ENCODE data around the gene EPM2AIP1.
A peak's percentile ranks its signal among the peaks of the same experiment; 100 is the strongest.
"Not testable (repeated sequence)": the region's sequence is repeated elsewhere in the genome, so short reads cannot be mapped to it uniquely, and the experiment has no call there.

EPM2AIP1 gene

DNA sequence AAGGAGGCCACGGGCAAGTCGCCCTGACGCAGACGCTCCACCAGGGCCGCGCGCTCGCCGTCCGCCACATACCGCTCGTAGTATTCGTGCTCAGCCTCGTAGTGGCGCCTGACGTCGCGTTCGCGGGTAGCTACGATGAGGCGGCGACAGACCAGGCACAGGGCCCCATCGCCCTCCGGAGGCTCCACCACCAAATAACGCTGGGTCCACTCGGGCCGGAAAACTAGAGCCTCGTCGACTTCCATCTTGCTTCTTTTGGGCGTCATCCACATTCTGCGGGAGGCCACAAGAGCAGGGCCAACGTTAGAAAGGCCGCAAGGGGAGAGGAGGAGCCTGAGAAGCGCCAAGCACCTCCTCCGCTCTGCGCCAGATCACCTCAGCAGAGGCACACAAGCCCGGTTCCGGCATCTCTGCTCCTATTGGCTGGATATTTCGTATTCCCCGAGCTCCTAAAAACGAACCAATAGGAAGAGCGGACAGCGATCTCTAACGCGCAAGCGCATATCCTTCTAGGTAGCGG is at the start of gene EPM2AIP1:
Gene EPM2AIP1, minus strand, starts transcription at position 326 of the 520 bp plus-strand sequence. Its CDS starts 54 bp downstream, at position 272.
- DNase-seq, result no peak

DNA sequence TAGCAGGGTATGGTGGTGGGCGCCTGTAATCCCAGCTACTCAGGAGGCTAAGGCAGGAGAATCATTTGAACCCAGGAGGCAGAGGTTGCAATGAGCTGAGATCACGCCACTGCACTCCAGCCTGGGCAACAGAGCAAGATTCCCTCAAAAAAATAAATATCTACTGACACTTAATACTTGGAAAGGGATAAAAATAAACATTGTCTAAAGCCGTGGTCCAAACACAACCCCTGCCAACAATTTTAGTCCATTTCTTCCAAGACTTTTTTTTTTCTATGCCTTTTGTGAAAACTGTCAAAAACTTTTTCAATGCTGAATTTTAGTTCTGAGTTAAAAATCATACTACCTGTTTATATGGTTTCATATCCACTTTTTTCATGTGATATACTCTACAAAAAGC is 49.8 kb upstream of the EPM2AIP1 start:
- not testable (repeated sequence) for DNase-seq

DNA sequence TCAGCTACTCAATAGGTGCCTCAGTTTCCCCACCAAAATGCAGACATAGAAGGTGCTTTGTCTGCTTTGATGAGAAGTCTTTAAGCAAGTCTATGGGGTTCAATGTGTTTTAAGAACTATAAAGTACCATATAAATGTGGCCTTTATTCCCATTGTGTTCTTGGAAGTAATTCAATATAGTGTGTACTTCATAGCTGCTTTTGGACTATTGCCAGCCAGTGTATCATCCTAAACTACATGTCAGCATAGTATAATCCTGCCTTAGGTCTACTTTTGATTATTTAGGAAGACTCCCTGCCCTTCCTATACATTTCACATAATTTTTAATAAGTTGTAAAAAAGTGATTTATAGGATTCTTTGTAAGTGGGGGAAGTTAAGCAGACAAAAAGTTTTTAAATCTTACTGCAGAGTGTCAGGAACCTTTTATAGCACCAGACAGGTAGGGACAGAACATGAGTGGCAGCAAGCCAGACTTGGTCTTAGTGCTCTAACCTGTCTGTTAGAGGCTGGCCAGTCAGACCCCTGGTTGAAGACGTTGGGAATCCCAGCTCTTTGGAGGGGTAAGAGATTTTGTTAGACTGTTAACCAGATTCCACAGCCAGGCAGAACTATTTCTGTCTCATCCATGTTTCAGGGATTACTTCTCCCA is 48.7 kb upstream of the EPM2AIP1 start:
- no peak for DNase-seq

DNA sequence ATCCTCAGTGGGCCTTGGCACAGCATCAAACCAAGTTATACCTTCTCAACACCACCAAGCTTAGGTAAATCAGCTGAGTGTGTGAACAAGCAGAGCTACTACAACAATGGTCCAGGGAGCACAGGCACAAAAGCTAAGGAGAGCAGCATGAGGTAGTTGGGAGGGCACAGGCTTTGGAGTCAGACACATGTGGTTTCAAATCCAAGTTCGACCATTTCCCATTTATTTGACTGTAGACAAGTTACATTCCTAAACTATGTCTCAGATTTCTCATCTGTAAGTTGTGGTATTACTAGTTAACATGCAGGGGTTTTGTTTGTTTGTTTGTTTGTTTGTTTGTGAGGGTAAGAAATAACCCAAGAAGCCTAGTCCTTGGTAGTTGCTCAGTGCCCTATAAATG is 47.3 kb upstream of the EPM2AIP1 start:
- no peak for DNase-seq

DNA sequence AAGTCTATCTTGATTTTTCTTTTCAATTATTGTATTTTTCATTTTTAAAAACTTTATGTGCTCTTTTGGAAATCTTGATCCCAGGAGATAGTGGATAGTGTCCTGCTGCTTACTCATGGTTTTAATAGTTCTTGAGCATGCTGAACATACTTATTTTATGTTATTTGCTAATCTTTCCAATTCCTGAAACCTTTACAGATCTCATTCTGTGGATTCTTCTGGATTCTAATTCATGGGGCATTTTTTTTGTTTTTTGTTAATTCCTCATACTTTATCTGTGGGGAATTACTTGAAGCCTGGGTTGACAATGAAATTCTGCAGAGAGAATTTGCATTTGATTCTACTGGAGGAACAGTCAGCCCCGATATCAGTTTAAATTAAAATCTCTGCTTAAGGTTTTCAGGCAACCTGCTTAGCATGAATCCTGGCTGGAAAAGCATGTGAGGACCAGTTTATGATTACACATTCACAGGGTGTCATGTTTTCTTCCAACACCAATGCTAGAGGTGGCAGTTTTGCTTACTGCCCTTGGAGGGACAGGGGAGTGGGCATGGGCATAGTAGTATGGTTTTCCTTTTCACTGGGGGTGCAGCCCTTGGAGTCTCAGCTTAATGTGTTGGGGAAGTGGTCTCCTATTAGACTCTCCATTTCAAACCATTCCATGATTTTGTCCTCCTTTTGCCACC is 46.4 kb upstream of the EPM2AIP1 start:
- no peak for DNase-seq

DNA sequence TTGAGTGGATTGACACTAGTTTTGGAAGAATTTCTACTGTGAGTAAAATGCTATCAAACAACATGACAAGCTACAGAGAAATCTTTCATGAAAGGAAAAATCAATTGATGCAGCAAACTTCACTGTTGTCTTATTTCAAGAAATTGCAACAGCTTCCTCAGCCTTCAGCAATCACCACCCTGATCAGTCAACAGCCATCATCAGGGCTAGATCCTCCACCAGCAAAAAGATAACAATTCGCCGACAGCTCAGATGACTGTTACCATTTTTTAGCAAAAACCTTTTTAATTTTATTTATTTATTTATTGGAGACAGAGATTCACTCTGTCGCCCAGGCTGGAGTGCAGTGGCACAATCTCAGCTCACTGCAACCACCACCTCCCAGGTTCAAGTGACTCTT is 44.4 kb upstream of the EPM2AIP1 start:
- no peak for DNase-seq

DNA sequence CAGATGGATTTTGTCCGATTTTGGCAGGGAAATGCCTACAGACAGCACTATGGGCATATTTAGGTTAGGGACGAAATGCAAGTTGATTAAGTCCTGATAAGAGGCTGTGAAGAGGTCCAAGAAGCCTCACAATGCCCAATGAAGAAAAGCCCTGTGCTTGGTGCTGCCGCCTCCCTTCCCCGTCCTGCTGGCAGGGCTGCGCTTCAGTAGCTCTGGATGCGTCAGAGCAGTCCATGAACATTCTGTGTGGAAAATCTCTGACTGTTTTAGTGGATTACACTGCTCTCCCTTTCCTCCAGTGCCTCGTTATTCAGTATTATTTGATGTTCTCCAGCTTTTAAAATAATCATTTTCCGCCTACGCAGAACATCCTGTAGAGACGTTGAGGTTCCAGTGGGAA is 40.0 kb upstream of the EPM2AIP1 start:
- DNase-seq, result no peak

DNA sequence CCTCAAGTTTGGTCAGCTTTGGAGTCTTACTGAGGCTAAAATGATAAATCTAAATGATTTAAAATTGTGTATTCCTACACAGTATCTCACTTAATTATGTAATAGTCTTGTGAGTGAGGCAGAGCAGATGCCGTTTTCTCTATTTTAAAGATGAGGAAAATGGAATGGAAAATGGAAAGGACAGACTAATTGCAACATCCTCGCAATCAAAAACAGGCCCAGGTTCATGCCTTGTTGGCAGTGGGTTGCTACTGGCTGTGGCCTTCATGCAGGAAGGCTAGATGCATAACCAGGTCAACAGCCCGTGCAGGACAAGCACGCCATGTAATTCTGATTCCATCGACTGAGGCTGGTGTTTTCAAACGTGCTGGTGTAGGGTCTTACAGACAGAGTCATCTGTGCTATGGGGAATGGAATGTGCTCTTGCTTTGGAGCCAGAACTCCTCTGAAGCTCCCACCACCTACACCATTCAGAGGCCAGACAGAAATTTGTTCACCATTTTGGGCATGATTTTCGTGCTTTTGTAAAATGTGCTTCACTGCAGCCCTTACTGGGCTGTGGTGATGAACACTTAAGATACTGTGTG is 38.3 kb upstream of the EPM2AIP1 start:
- no peak for DNase-seq

DNA sequence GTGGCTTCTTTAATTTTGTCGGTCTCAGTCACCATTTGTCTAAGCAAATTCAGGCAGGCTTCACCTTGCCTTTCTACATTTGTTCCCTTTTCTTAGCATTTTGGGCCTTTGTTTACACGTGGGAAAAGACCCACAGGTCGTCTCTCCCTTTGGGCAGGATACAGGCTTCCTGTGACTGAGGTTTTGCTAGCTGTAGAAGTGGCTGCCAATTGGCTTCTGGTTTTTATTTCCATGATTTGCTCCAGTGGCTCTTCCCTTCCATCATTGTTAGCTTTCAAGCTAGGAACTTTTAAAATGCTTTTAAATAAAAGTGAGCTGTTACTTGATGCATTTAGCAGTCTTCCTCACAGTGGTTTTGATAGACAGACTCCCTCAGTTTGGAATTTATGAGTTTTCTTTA is 37.7 kb upstream of the EPM2AIP1 start:
- DNase-seq, result no peak

DNA sequence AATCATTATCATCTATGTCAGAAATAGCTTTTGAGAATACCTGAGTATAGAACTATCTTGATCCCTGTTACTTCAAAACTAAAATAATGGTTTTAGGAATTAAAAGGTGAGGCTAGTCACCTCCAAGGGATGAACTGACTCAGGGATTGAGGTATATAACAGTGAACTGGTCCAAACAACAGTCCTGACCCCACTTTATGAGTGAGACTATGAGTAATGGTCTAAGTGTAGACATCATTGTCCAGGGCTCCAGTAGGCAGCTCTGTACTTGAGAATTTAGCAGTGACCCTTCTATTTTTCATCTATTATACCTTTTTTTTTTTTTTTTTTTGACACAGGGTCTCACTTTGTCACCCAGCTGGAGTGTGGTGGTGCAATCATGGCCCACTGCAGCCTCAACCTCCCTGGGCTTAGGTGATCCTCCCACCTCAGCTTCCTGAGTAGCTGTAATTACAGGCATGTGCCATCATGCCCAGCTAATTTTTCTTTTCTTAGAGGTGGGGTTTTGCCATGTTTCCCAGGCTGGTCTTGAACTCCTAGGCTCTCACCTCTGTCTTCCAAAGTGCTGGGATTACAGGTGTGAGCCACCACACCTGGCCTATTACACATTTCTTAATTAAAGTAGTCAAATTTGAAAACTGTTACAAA is 36.7 kb upstream of the EPM2AIP1 start:
- no peak for DNase-seq

DNA sequence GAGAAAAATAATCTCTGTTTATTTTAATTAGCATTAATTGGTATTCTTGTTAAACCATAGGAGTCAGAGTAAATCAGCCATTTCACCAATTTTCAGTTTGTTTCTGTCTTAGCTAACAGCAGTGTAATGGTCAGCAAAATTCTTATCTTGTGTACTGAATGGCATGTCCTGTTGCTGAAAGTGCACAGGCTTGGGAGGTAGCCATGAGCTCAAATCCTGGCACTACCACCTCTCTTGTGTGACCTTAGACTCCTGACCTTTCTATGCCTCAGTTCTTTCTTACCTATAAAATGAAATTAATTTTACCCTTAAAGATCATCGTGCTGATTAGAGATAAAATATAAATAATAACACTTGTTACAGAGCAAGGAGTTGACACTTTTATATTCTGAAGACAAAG is 36.2 kb upstream of the EPM2AIP1 start:
- DNase-seq, result no peak

DNA sequence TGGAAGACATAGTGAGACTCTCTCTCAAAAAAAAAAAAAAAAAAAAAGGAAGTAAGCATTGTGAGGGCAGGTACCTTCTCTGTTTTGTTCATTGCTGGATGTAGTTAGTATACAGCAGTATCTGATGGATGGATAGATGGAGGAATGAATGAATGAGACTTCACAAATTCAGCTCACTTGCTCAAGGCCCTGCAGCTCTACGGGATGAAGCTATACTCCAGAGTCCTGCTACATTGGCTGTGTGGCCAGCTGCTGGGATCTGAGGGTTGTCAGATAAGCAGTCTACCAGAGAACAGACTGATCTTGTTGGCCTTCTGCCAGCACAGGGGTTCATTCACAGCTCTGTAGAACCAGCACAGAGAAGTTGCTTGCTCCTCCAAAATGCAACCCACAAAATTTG is 35.4 kb upstream of the EPM2AIP1 start:
- no peak for DNase-seq

DNA sequence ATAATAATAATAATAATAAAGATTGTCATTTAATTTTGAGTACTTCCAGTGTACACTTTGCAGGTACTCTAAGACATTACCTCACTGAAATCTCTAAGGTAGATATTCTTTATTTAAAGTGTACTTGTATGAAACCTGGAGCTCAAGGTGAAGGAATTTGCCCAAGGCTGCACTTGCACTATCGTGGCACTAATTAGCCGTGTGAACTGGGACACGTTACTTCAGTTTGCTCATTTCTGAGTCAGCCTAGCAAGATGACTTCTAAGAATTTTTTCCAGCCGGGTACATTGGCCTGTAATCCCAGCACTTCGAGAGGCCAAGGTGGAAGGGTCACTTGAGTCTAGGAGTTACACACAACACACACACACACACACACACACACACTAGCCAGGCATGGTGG is 33.9 kb upstream of the EPM2AIP1 start:
- no peak for DNase-seq

DNA sequence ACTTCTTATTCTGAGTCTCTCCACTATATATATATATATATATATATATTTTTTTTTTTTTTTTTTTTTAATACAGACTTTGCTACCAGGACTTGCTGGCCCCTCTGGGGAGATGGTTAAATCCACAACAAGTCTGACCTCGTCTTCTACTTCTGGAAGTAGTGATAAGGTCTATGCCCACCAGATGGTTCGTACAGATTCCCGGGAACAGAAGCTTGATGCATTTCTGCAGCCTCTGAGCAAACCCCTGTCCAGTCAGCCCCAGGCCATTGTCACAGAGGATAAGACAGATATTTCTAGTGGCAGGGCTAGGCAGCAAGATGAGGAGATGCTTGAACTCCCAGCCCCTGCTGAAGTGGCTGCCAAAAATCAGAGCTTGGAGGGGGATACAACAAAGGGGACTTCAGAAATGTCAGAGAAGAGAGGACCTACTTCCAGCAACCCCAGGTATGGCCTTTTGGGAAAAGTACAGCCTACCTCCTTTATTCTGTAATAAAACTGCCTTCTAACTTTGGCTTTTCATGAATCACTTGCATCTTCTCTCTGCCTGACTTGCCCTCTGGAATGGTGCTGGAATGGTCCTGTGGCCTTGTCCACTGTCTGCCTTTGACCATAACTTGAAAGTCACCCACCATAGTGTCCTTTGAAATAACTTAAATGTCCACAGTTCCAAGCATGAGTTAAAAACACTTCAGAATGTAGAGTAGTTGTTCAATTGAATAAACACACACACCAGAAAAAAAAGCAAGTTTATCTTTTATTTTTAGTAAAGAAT is 32.8 kb upstream of the EPM2AIP1 start:
- DNase-seq, result no peak

DNA sequence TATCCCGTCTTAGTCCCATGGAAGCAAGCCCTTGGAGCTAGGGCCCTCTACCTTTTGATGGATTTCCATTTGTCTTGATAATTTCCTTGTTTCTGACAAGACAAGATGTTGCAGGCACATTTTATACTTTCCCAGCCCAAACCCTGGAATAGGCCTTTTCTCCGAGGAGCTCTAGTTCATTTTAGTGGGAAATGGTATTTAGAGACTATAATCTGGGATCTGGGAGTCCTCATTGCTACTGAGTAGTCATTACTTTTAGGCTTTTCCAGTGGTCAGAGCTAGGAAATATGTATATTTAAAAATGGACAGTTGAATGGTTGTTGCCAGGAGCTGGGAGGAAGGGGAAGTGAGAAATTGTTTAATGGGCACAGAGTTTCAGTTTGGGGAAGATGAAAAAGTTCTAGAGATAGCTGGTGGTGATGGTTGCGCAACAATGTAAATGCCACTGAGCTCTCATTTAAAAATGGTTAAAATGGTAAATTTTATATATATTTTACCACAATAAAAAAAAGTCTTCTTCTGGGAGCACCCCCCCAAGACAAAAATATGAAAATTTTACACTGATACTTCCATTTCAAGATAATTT is 32.0 kb upstream of the EPM2AIP1 start:
- peak; percentile 96 to 98 for DNase-seq

DNA sequence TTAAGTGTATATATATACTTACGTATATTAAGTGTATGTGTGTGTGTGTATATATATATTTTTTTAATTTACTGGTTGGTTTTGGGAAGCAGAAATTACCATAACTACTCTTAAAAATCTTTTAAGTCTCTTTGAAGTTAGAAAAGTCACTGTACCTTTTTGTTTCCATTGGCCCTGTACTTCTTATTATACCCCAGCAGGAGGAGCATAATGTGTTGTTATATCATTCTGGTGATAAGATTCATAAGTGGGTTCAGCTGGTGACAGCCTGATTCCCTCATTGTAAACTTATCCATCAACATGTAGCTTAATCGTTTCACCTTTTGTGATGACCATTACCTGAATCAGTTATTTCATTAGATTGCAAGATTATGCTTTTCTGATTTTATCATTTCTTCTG is 31.2 kb upstream of the EPM2AIP1 start:
- DNase-seq, result peak; percentile 53 to 56

DNA sequence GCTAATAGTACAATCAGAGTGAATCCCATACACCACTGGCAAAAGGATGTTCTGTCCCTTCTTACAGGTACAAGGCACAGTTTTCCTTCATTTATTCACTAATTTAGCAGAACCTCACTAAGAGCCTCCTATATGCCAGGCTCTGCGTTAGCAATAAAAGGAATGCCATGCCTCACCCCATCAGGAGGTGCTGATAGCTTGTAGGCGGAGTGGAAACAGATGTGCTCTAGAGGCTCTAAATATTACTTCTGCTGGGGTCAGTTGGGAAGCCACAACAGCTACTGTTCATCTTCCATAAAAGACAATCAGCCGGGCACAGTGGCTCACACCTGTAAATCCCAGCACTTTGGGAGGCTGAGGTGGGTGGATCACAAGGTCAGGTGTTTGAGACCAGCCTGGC is 24.8 kb upstream of the EPM2AIP1 start:
- no peak for DNase-seq

DNA sequence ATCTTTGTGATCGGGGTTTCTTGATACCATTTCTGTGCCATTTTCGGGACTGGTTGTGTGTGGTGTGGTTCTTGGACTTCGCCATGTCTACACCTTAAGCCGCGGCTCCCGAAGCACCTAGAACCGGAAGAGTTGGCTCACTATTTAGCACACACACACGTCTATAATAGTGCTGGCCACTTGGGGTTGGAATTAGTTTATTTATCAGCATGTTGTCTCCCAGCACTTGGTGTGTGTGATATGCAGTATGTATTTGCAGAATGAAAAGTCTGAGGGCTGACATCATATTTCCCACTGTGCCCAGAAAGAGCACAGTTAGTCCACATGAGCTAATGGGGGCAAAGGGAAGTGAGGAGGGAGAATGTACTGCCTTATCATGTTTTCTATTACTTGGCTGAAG is 24.0 kb upstream of the EPM2AIP1 start:
- DNase-seq, result no peak

DNA sequence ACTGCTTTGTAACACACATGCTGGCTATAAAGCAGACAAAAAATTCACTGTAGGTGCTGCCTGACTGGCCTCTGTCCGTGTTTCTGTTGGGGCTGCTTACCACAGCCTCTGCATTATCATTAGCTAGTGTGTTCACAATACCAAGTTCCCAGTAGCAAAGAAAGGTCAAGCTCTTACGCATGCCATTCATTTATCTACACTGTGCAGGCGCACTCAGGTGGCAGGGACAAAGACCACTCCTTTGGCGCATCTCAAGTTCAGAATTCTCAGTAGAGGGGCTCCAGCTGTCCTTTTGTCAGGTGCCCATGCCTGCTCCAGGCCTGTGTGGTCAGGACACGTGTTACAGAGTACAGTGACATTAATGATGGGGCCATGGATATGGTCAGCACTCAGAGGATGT is 22.7 kb upstream of the EPM2AIP1 start:
- no peak for DNase-seq

DNA sequence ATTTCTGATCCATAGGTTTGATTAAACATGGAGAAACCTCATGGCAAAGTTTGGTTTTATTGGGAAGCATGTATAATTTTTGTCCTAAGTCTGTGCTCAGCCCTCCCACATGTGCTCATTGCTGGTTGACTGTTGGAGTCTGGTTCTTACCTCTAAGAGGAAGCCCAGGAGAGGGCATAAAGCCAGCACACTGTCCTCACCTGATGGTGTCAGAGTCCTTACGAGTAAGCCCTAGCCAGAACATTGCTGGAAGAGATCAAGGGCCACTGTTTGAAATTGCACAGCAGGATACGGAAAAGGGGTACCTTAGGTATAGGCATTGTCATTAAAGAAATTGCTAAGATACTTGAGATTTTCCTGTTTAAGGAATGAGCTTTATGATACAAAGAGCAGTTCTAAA is 21.7 kb upstream of the EPM2AIP1 start:
- DNase-seq, result no peak

DNA sequence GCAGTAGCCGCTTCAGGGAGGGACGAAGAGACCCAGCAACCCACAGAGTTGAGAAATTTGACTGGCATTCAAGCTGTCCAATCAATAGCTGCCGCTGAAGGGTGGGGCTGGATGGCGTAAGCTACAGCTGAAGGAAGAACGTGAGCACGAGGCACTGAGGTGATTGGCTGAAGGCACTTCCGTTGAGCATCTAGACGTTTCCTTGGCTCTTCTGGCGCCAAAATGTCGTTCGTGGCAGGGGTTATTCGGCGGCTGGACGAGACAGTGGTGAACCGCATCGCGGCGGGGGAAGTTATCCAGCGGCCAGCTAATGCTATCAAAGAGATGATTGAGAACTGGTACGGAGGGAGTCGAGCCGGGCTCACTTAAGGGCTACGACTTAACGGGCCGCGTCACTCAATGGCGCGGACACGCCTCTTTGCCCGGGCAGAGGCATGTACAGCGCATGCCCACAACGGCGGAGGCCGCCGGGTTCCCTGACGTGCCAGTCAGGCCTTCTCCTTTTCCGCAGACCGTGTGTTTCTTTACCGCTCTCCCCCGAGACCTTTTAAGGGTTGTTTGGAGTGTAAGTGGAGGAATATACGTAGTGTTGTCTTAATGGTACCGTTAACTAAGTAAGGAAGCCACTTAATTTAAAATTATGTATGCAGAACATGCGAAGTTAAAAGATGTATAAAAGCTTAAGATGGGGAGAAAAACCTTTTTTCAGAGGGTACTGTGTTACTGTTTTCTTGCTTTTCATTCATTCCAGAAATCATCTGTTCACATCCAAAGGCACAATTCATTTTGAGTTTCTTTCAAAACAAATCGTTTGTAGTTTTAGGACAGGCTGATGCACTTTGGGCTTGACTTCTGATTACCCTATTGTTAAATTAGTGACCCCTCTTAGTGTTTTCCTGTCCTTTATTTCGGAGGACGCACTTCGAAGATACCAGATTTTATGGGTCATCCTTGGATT is 674 bp upstream of the EPM2AIP1 start, which contains the start of gene MLH1:
Gene MLH1, plus strand, starts transcription at position 193 of the 958 bp plus-strand sequence. Its CDS starts 30 bp downstream, at position 223.
- no peak for DNase-seq
